ENCODE data around the gene WDR1.

The WDR1 gene

GRCh38 chr4:10053635-10054453 is 62.8 kb downstream of the WDR1 start:
- Histone ChIP-seq H3K27me3 (no peaks in the 10 kb centered on the region), H3K27ac (no peak overlapping the region), H3K36me3 (peaks cover 10 to 26% (median 12%) of the 10 kb centered on the region in 3 donors), H3K9me3 (no peaks in the 10 kb centered on the region), H3K4me3 (no peak overlapping the region), H3K4me1 (no peaks in the 10 kb centered on the region)
- no peak for DNase-seq
- TF ChIP-seq, protein P1, sequence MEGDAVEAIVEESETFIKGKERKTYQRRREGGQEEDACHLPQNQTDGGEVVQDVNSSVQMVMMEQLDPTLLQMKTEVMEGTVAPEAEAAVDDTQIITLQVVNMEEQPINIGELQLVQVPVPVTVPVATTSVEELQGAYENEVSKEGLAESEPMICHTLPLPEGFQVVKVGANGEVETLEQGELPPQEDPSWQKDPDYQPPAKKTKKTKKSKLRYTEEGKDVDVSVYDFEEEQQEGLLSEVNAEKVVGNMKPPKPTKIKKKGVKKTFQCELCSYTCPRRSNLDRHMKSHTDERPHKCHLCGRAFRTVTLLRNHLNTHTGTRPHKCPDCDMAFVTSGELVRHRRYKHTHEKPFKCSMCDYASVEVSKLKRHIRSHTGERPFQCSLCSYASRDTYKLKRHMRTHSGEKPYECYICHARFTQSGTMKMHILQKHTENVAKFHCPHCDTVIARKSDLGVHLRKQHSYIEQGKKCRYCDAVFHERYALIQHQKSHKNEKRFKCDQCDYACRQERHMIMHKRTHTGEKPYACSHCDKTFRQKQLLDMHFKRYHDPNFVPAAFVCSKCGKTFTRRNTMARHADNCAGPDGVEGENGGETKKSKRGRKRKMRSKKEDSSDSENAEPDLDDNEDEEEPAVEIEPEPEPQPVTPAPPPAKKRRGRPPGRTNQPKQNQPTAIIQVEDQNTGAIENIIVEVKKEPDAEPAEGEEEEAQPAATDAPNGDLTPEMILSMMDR (IDR thresholded peaks at IDR 0.05), result no peak
- intact Hi-C loops (cut with DNase I; ENCODE audit: low total_unique reads), result no loop called here

DNA sequence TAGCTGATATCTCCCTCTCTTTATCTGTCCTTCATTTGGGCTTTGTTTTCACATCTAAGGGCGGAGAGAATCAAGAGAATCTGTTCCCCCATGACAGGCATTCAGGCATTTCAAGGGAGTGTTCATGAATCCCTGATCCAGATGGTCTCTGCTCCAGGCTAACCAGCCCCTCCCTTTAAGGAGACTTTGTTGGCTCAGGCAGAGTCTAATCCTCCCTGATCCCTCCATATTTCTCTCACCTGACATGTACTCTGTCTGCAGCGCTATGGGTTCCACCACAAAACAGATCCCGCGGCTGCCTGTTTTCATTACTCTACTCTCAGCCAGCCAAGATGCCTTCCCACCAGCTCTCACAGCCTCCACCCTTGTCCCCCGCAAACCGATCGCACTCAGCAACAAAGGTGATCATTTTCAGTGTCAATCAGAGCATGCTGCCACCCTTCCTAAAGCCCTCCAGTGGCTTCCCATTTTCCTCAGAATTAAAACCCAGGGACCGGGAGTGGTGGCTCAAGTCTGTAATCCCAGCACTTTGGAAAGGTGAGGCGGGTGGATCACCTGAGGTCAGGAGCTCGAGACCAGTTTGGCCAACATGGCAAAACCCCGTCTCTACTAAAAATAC is 65.0 kb downstream of the WDR1 start:
- Histone ChIP-seq H3K27me3 (no peaks in the 10 kb centered on the region), H3K27ac (no peak overlapping the region), H3K36me3 (peaks cover 9 to 23% (median 10%) of the 10 kb centered on the region in 3 donors), H3K4me3 (no peak overlapping the region), H3K4me1 (no peaks in the 10 kb centered on the region), H3K9me3 (no peaks in the 10 kb centered on the region)
- TF ChIP-seq, protein P1 (IDR thresholded peaks at IDR 0.05), result no peak
- intact Hi-C loops (cut with DNase I; ENCODE audit: low total_unique reads), result no loop called here
- DNase-seq, result no peak

- DNase-seq, result no peak
- TF ChIP-seq, protein P1 (IDR thresholded peaks at IDR 0.05), result no peak
Observed at GRCh38 chr4:10050721-10051120, 65.9 kb downstream of the WDR1 start.

DNA sequence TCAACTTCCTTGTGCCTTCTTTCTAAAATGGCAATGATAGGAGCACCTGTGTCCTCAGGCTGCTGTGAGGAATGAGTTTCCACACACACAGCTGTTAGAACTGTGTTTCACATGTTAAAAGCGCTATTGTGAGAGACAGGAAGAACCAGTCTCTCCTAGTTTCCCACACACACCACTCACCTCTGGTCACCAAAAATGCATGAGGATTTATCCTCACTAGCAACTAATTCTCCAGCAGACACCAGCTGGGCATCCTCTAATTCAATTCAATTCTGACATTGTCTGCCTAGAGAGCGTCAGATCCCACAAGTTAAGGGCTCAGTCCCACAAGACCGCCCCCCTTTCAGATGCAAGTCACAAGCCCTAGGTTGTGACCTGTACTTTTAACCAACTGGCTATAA is 66.3 kb downstream of the WDR1 start:
- no peaks in the 10 kb centered on the region for H3K9me3 ChIP-seq
- H3K36me3 ChIP-seq, result peaks cover 0 to 12% (median 5%) of the 10 kb centered on the region in 3 donors
- no peak overlapping the region for H3K27ac ChIP-seq
- no peaks in the 10 kb centered on the region for H3K27me3 ChIP-seq
- no peak for DNase-seq
- intact Hi-C loops (cut with DNase I; ENCODE audit: low total_unique reads), result no loop called here
- no peaks in the 10 kb centered on the region for H3K4me1 ChIP-seq
- H3K4me3 ChIP-seq, result no peak overlapping the region
- TF ChIP-seq, protein P1 (IDR thresholded peaks at IDR 0.05), result no peak

More at GRCh38 chr4:10050721-10051120, 65.9 kb downstream of the WDR1 start:
- intact Hi-C loops (cut with DNase I; ENCODE audit: low total_unique reads), result no loop called here
- Histone ChIP-seq H3K9me3 (no peaks in the 10 kb centered on the region), H3K36me3 (peaks cover 4 to 16% (median 7%) of the 10 kb centered on the region in 3 donors), H3K27ac (no peak overlapping the region), H3K4me3 (no peak overlapping the region), H3K27me3 (no peaks in the 10 kb centered on the region), H3K4me1 (no peaks in the 10 kb centered on the region)

DNA sequence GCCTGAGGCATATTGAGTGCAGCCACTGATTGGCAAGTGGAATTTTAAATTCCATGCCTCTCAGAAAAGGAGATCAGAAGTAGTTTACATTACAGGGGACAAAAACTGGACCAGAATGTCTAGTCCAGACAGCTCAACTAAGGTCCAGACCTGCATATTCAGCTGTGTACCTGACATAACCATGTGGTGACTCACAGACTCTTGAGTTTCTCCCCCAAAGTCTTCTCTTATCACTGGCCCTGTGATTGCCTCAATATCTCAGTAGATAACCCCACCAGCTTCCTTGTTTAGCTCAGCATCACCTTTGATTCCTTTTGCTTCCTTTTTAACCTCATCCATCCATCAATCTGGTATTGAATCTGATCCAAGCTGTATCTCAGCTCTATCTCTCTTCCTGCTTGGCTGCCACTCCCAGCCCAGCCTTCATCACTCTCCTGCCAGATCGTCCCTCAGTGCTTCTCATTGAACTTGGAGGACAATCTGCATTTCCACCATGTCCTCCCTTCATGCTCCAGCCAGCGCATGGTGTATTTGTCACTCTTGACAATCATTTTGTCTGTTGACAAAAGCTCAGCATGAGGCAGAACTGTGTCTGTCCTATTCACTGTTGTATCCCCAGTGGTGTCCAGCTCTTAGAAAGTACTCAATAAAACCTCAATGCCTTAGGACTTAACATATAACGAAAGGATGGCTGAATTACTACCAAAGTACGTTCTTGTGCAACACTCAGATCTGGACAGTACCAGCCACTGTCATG is 67.5 kb downstream of the WDR1 start:
- Histone ChIP-seq H3K27me3 (no peaks in the 10 kb centered on the region), H3K4me3 (no peak overlapping the region), H3K4me1 (no peaks in the 10 kb centered on the region), H3K36me3 (peaks cover 0 to 12% (median 5%) of the 10 kb centered on the region in 3 donors), H3K9me3 (no peaks in the 10 kb centered on the region), H3K27ac (no peak overlapping the region)
- intact Hi-C loops (cut with DNase I; ENCODE audit: low total_unique reads), result no loop called here
- TF ChIP-seq, protein P1 (IDR thresholded peaks at IDR 0.05), result no peak
- DNase-seq, result no peak
